ENCODE results near the gene TBCEL. TPM values are rescaled to one million over a fixed set of nuclear protein-coding genes. Genes with fewer than 3 reads are reported as not detected.
A peak's percentile ranks its signal among the peaks of the same experiment; 100 is the strongest.
"Not testable (repeated sequence)": the region's sequence is repeated elsewhere in the genome, so short reads cannot be mapped to it uniquely, and the experiment has no call there.

Gene TBCEL
- total RNA-seq, 2 experiments from 2014 or later, result 7.8 to 10.0 TPM

DNA sequence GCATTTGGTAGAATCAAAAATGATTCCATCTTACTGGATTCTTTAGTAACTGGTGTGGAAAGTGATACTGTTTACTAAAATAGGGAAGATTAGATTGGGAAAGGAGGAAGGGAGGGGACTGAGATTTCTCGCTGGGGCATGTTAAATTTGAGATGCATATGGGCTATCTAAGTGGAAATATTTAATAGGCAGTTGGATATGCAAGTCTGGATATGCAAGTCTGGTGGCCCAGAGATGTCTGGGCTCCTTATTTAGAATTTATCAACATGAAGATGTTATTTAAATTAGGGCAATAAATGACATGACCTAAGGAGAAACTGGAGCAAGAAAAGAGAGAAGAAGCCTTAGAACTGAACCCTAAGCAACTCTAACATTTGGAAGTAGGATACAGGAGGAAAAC lies 17.0 kb upstream of the TBCEL start:
- Mint-ChIP-seq H3K4me1 (no peaks in the 10 kb centered on the region), H3K27me3 (peaks cover 39% of the 10 kb centered on the region), H3K9me3 (peaks cover 3% of the 10 kb centered on the region), H3K36me3 (no peaks in the 10 kb centered on the region), H3K4me3 (no peak overlapping the region), H3K27ac (no peak overlapping the region)
- no peak for DNase-seq

DNA sequence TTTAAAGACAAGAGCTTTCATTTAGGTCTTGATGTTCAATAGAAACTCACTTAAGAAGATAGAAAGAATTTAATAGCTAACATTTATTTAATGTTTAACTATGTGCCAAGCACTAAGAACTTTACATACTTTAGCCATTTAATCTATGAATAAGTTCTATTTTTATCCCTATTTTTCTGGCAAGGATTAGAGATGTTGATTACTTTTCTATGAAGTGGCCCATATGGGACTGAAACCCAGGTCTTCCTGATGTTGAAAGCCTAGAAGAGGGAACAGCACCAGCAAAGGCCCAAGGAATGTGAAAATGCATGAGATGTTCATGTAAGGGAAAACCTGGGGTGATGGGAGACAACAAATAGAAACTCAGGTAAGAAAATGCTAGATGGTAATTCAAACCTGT lies 15.4 kb upstream of the TBCEL start:
- no peak for DNase-seq
- Mint-ChIP-seq H3K27ac (no peak overlapping the region), H3K4me1 (no peaks in the 10 kb centered on the region), H3K36me3 (no peaks in the 10 kb centered on the region), H3K4me3 (no peak overlapping the region), H3K27me3 (peaks cover 34% of the 10 kb centered on the region), H3K9me3 (peaks cover 3% of the 10 kb centered on the region)

DNA sequence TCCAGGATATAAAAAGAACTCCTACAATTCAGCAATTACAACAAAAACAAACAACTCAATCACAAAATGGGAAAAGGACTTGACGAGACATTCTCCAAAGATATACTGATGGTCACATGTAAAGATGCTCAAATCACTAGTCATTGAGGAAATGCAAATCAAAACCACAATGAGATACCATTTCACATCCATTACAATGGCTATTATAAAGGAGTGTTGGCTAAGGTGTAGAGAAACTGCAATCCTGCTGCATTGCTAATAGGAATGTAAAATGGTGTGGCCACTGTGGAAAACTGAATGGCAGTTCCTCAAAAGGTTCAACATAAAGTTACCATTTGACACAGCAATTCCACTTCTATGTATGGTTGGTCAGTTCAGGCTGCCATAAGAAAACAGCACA lies 11.8 kb upstream of the TBCEL start:
- no peak overlapping the region for H3K4me3 Mint-ChIP-seq
- peaks cover 18% of the 10 kb centered on the region for H3K27me3 Mint-ChIP-seq
- no peak overlapping the region for H3K27ac Mint-ChIP-seq
- H3K4me1 Mint-ChIP-seq, result no peaks in the 10 kb centered on the region
- no peaks in the 10 kb centered on the region for H3K9me3 Mint-ChIP-seq
- DNase-seq, result no peak
- no peaks in the 10 kb centered on the region for H3K36me3 Mint-ChIP-seq

DNA sequence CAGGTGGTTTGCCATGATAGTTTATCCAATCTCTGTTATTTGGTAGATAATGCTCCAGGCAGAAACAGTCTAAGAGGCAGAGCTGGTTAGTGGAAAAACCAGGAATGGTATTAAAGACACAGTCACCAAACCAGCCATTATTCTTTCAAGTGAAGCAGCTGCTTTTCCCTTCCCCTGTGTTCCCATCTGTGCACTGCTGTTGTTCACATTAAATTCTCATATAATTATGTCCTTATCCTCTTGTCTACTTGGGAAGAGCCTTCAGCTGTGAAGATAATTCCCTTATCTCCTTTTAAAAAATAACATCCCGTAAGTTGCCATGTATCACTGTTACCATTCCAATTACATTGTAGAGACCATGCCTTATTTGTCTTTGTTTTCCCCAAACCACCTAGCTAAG lies 5.2 kb upstream of the TBCEL start:
- DNase-seq, result no peak
- H3K9me3 Mint-ChIP-seq, result no peaks in the 10 kb centered on the region
- H3K4me3 Mint-ChIP-seq, result no peak overlapping the region
- no peaks in the 10 kb centered on the region for H3K36me3 Mint-ChIP-seq
- peaks cover 8% of the 10 kb centered on the region for H3K27me3 Mint-ChIP-seq
- H3K27ac Mint-ChIP-seq, result no peak overlapping the region
- peaks cover 1% of the 10 kb centered on the region for H3K4me1 Mint-ChIP-seq

DNA sequence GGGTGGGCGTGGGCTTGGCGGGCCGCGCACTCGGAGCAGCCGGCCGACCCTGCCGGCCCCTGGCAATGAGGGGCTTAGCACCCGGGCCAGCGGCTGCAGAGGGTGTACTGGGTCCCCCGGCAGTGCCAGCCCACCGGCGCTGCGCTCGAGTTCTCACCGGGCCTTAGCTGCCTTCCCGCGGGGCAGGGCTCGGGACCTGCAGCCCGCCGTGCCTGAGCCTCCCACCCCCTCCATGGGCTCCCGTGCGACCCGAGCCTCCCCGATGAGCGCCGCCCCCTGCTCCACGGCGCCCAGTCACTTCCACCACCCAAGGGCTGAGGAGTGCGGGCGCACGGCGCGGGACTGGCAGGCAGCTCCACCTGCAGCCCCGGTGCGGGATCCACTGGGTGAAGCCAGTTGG lies 2.2 kb upstream of the TBCEL start:
- not testable (repeated sequence) for H3K27ac Mint-ChIP-seq, H3K9me3 Mint-ChIP-seq, H3K36me3 Mint-ChIP-seq, H3K4me3 Mint-ChIP-seq, H3K27me3 Mint-ChIP-seq, DNase-seq
- peaks cover 16% of the 10 kb centered on the region for H3K4me1 Mint-ChIP-seq

DNA sequence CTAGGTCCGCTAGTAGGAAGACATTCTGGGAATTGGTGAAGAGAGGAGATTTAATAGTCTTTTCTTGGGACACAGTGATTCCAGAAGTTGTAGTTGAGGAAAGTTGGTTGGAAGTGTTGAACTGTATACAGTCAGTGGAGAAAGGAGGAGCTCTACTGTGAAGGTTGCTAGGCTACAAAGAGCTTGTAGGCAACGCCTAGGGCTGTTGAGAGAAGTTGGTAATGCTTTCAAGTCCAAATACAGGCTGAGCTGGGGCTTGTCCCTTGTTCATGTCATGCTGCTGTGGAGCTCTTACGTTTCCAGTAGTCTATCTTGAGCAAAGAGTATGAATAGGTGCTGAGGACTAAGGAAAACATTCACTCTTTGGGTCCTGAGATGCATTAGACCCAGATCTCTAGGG lies 1.1 kb downstream of the TBCEL start:
- DNase-seq, result no peak
- H3K4me1 Mint-ChIP-seq, result peaks cover 31% of the 10 kb centered on the region
- no peaks in the 10 kb centered on the region for H3K9me3 Mint-ChIP-seq
- H3K27me3 Mint-ChIP-seq, result peaks cover 4% of the 10 kb centered on the region
- H3K4me3 Mint-ChIP-seq, result peak overlapping the region; percentile 86
- H3K36me3 Mint-ChIP-seq, result peaks cover 2% of the 10 kb centered on the region
- peak overlapping the region; percentile 2 for H3K27ac Mint-ChIP-seq

DNA sequence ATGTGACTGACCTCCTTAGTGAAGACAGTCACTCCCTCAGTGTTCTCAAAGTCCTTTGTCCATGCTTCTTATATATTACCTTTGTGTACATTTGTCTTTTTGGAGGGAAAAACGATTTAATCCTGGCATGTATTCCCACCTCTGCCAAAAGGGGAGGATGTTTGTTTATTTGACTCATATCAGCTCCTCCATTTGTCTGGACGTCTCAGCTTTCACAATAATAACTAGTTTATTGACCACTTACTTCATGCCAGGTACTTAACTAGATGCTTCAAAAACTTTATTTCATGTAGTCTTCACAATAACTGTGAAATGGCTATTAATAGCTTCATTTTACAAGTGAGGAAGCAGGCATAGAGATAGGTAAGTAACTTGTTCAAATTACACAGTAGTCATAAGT lies 5.3 kb downstream of the TBCEL start:
- Mint-ChIP-seq H3K27ac (no peak overlapping the region), H3K36me3 (peaks cover 8% of the 10 kb centered on the region), H3K27me3 (no peaks in the 10 kb centered on the region), H3K9me3 (no peaks in the 10 kb centered on the region), H3K4me3 (no peak overlapping the region), H3K4me1 (peaks cover 38% of the 10 kb centered on the region)
- no peak for DNase-seq

DNA sequence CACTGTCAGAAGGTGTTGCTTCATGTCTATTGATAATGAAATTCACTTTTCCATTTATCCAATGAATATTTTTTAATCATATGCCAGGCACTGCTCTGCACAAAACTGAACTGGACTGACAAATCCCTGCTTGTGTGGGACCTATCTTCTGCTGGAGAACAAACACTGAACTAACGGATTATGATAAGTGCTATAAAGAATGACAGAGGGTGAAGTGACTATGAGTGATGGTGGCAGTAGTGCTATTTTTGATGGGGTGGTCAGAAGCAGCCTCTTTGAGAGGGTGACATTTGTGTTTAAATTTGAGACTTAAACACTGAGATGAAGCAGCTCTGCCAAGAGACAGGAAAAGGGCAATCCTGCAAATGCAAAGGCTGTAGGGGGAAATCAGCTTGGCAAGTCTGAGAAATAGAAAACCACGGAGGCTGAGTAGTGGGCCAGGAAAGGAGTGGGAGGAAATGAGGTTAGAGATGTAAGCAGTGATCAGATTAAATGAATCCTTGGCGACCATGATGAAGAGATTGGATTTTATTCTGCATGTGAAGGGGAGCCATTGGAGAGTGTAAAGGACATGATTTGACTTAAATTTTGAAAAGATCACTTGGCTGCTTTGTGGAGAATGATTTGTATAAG lies 6.0 kb downstream of the TBCEL start:
- Mint-ChIP-seq H3K27me3 (no peaks in the 10 kb centered on the region), H3K4me3 (no peak overlapping the region), H3K4me1 (peaks cover 38% of the 10 kb centered on the region), H3K9me3 (no peaks in the 10 kb centered on the region), H3K36me3 (peaks cover 8% of the 10 kb centered on the region), H3K27ac (no peak overlapping the region)
- no peak for DNase-seq

DNA sequence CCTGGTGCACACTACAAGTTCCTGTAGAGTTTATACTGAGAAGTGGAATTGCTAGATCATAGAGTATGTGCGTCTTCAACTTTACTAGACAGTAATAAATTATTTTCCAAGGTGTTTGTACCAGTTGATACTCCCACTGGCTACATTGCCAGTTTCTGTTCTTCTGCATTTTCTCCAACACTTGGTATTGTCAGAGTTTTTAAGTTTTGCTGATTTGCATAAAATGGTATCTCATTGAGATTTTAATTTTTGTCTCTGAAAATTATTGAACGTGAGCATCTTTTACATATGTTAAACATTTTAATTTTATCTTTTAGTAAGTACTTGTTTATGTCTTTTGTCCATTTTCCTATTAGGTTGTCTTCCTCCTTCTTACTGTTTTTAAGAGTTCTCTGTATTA lies 7.3 kb downstream of the TBCEL start:
- Mint-ChIP-seq H3K9me3 (peaks cover 3% of the 10 kb centered on the region), H3K27ac (no peak overlapping the region), H3K36me3 (peaks cover 15% of the 10 kb centered on the region), H3K4me1 (peaks cover 41% of the 10 kb centered on the region), H3K4me3 (no peak overlapping the region), H3K27me3 (no peaks in the 10 kb centered on the region)
- no peak for DNase-seq

DNA sequence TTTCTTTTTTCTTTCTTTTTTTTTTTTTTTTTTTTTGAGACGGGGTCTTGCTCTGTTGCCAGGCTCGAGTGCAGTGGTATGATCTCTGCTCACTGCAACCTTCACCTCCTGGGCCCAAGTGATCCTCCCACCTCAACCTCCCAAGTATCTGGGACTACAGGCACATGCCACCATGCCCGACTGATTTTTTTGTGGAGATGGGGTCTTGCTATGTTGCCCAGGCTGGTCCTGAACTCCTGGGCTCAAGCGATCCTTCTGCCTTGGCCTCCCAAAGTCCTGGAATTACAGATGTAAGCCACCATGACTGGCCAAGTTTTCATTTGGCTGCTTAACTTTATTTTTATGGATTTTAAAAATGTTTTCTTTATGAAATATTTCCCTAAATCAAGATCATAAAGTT lies 7.7 kb downstream of the TBCEL start:
- not testable (repeated sequence) for H3K9me3 Mint-ChIP-seq, H3K27me3 Mint-ChIP-seq, DNase-seq, H3K27ac Mint-ChIP-seq, H3K4me3 Mint-ChIP-seq
- peaks cover 15% of the 10 kb centered on the region for H3K36me3 Mint-ChIP-seq
- H3K4me1 Mint-ChIP-seq, result peaks cover 43% of the 10 kb centered on the region

DNA sequence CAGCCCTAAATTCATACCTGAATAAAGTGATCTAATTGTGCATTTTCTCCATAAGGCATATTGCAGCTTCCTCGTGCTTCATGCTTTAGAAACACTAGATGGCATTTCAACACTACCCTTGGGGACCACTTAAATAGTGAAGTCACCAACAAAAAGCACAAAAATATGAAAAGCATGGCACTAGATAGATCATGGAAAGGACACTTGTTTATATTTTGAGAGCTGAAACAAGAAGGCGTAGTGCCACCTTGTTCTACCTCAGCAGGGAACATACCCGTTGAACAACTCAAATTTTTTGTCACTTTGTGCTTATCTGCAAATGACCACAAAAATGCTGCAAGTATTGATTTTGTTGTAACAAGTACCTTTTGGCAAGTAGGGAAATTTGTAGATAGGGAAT lies 8.6 kb downstream of the TBCEL start:
- H3K27me3 Mint-ChIP-seq, result no peaks in the 10 kb centered on the region
- peaks cover 38% of the 10 kb centered on the region for H3K4me1 Mint-ChIP-seq
- H3K4me3 Mint-ChIP-seq, result no peak overlapping the region
- H3K9me3 Mint-ChIP-seq, result peaks cover 4% of the 10 kb centered on the region
- DNase-seq, result no peak
- H3K27ac Mint-ChIP-seq, result no peak overlapping the region
- H3K36me3 Mint-ChIP-seq, result peaks cover 15% of the 10 kb centered on the region

DNA sequence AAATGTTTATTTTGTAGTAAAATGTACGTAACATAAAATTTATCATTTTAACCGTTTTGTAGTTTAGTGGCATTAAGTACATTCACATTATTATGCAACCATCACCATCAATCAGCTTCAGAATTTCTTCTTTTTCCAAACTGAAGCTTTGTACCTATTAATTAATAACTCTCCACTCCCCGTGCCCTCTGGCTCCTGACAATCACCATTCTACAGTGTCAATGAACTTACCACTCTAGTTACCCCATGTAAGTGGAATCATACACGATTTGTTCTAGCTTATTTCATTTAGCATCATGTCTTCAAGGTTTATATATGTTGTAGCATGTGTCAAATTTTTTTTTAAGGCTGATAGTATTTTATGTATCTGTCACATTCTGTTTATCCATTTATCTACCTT lies 9.7 kb downstream of the TBCEL start:
- Mint-ChIP-seq H3K4me1 (peaks cover 40% of the 10 kb centered on the region), H3K4me3 (no peak overlapping the region), H3K27ac (no peak overlapping the region), H3K27me3 (no peaks in the 10 kb centered on the region), H3K36me3 (peaks cover 17% of the 10 kb centered on the region), H3K9me3 (peaks cover 4% of the 10 kb centered on the region)
- DNase-seq, result no peak

DNA sequence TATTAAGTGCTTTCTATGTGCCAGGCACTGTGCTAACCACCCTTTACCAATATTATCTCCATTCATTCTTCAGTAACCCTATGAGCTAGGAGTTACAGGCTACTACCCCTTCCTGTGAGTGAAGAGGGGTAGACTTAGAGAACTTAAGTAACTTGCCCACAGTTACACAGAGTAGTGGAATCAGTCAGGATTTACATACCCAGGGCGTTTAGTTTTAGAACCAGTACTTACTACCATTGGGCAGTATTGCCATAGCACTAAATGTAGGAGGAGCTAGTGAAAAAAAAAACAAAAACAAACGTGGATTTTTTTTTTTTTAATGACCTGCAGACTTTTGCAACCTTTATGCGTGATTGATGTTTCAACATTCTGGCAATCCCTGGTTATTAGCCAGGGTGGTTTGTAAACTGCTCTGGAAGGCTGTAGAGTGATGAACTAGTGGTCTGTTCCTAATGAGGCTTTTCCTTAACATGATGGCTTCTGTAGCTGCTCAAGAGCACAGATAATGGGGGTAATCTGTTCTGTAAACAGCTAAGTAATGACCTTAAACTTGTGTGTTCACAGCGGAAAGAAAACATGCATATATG lies 11.4 kb downstream of the TBCEL start:
- Mint-ChIP-seq H3K27ac (no peak overlapping the region), H3K27me3 (no peaks in the 10 kb centered on the region), H3K36me3 (peaks cover 18% of the 10 kb centered on the region), H3K4me3 (no peak overlapping the region), H3K4me1 (peaks cover 38% of the 10 kb centered on the region), H3K9me3 (peaks cover 4% of the 10 kb centered on the region)
- no peak for DNase-seq

DNA sequence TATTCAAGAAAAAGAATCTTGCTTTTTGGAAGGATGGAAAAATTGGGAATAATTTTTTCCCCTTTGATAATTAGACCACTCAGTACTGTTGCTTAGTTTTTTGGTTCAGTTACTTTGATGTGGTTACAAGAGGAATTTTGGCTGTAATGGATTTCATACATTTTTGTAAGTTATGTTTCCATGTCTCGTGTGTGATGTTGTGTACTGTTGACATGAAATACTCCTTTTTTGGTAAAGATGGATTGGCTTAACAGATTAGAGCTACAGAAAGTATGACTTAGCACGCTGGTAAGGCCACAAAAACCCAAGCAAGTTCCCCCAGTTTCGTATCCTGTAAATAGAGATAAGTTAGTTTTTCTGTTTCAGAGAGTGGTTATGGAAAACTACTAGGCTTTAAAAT lies 11.9 kb downstream of the TBCEL start:
- Mint-ChIP-seq H3K9me3 (peaks cover 4% of the 10 kb centered on the region), H3K27me3 (no peaks in the 10 kb centered on the region), H3K27ac (peak overlapping the region; percentile 38), H3K4me3 (no peak overlapping the region), H3K4me1 (peaks cover 35% of the 10 kb centered on the region), H3K36me3 (peaks cover 16% of the 10 kb centered on the region)
- no peak for DNase-seq

DNA sequence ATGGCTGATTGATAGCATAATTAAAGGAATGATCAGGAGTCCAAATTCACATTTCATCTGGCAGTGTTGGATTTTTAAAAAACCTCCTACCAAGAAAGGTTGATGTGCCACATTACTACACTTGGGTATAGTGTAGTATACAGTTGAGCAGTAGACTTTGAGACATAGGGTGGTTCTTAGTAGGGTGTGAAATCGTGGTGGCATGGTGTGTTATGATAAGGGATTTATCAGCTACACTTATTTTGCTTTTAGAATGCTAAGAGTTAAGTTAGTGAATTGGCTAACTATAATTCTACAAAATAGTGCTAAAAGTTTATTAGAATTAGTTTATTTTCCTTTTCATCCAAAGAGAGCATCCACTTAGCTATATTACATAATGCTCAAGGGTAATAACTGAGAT lies 13.1 kb downstream of the TBCEL start:
- Mint-ChIP-seq H3K4me3 (no peak overlapping the region), H3K36me3 (peaks cover 16% of the 10 kb centered on the region), H3K4me1 (peaks cover 38% of the 10 kb centered on the region), H3K27me3 (no peaks in the 10 kb centered on the region), H3K27ac (no peak overlapping the region), H3K9me3 (peaks cover 4% of the 10 kb centered on the region)
- no peak for DNase-seq

DNA sequence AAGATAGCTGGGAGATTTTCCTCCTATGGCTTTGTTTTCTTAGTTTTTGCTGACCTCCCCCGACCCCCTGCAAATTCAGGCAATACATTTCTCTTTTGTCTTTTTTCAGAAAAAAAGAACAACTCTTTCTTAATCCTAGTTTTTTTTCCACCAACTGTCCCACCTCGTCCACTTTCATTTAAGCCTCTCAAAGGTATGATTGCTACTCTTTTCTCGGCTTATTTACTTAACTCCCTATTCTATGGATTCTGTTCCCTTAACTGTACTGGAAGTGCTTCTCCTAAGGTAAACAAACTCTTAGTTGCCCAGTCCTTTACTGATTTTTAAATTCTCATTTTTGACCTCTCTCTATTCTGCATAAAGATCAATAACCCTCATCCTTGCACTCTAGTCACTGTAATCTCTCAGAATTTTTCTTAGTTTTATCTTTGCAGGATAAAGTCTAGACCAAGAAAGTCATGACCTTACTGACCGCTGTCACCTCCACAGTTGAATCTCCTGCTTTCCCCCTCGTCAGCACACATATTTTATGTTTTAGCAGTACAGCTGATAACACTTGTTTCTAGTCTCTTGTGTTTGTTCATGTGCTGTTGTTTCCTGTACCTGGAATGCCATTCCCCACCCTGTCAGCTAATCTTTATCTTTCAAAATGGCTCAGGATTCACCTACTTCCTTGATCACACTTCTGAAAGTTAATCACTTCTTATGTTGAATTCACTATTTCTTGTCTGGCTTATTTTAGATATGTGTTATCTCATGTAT lies 14.9 kb downstream of the TBCEL start:
- Mint-ChIP-seq H3K36me3 (peaks cover 16% of the 10 kb centered on the region), H3K4me1 (peaks cover 35% of the 10 kb centered on the region), H3K9me3 (peaks cover 4% of the 10 kb centered on the region), H3K27ac (no peak overlapping the region), H3K4me3 (no peak overlapping the region), H3K27me3 (no peaks in the 10 kb centered on the region)
- no peak for DNase-seq

Measured in activated naive CD8-positive, alpha-beta T cell treated with anti-CD3 and anti-CD28 coated beads for 36 hours (primary cell).